Skeletal muscle tissue (tissue), 4 donors: ENCODE results near the gene ERC2. TPM values are rescaled to one million over a fixed set of nuclear protein-coding genes. Genes with fewer than 3 reads are reported as not detected.

Experiments
- H3K27ac ChIP-seq: one replicate; pipeline ENCODE4 v1.7.0; 2013; ENCODE audit warnings: mild to moderate bottlenecking, low read depth, low read length, inconsistent platforms
- H3K27me3 ChIP-seq, 3 donors: one replicate each; pipeline ENCODE4 v1.7.0; 2013; ENCODE audit warnings: low read length in 3 of 3; ENCODE audit not compliant: control insufficient read depth in 3 of 3, insufficient read depth in 3 of 3
- H3K36me3 ChIP-seq, 3 donors: one replicate each; pipeline ENCODE4 v1.7.0; 2013; ENCODE audit warnings: low read length in 3 of 3; ENCODE audit not compliant: control insufficient read depth in 3 of 3, insufficient read depth in 3 of 3
- H3K4me1 ChIP-seq, 3 donors: one replicate each; pipeline ENCODE4 v1.7.0; 2013; ENCODE audit warnings: low read length in 3 of 3, mild to moderate bottlenecking in 3 of 3; ENCODE audit not compliant: control insufficient read depth in 3 of 3, insufficient read depth in 3 of 3
- H3K4me3 ChIP-seq, 3 donors: one replicate each; pipeline ENCODE4 v1.7.0; 2013; ENCODE audit warnings: low read length in 3 of 3
- H3K9ac ChIP-seq, 3 donors: one replicate each; pipeline ENCODE4 v1.7.0; 2013; ENCODE audit warnings: low read length in 3 of 3, mild to moderate bottlenecking in 3 of 3, moderate library complexity in 2 of 3, low read depth in 1 of 3
- H3K9me3 ChIP-seq, 3 donors: one replicate each; pipeline ENCODE4 v1.7.0; 2013; ENCODE audit warnings: low read length in 3 of 3; ENCODE audit not compliant: control insufficient read depth in 3 of 3
- total RNA-seq: library from RNA; depleted of rRNA; stranded (reverse); fragments of >200 nt; gene quantifications from one replicate; pipeline ENCODE4 v1.2.3, GENCODE V29; 2014
- donor health status: Osteomylitis.

The ERC2 gene
- total RNA-seq, 1 donor from 2014 or later: 1.0 TPM

DNA sequence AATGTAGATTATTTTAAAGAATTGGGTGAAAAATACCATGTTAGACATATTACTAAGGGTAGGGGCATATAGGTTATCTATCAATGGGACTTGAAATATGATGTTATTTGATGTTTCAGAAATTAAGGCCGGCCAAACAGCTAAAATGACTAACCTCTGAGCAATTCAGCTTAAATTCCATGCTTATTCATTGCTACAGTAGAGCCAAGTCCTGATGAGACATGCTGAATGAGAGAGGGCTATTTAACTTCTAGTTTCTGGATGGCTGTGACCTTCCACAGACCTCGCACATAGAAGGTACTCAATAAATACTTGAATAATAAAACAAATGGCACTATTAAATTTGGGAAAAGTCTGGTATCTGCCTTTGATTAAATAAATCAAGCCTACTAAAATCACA, 805.6 kb downstream of the ERC2 start:
- Histone ChIP-seq H3K36me3 (no peaks in the 10 kb centered on the region), H3K4me1 (no peaks in the 10 kb centered on the region), H3K9me3 (no peaks in the 10 kb centered on the region)

DNA sequence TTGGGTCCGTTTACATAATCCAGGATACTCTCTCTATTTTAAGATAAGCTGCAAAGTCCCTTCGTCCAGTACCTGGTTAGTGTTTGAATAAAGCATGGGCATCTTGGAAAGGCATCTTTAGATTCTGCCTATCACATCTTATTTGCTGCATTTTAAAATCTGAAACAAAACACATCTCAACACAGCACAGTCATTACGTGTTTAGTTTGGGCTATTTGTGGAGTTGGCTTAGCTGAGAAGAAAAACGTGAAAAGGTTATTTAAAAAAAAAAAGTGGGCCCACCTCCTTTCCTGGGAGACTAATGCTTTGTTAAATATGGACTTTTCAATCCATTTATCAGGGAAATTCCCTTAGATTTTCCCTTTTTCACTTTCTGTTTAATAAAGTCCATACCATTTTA, 806.7 kb downstream of the ERC2 start:
- Histone ChIP-seq H3K27me3 (no peaks in the 10 kb centered on the region), H3K9ac (no peak overlapping the region), H3K4me1 (no peaks in the 10 kb centered on the region), H3K36me3 (no peaks in the 10 kb centered on the region), H3K4me3 (no peak overlapping the region), H3K27ac (no peak overlapping the region), H3K9me3 (no peaks in the 10 kb centered on the region)

More for the DNA sequence above, 805.6 kb downstream of the ERC2 start:
- Histone ChIP-seq H3K27me3 (no peaks in the 10 kb centered on the region), H3K4me3 (no peak overlapping the region), H3K9ac (no peak overlapping the region), H3K27ac (no peak overlapping the region)

DNA sequence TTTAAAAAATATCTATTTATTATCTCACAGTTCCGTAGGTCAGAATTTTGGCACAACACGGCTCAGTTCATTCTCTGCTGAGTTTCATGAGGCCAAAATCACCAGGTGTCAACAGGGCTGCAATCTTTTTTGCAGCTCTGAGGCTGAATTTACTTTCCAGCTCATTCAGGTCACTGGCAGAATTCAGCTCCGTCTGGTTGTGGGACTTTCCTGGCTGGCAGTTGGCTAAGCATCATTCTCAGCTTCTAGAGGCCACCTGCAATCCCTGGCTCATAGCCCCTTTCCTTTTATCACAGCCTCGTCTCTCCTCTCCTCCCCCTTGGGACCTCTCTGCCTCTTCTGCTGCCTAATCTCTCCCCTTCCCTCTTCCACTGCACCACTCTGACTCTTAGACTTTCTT, 807.1 kb downstream of the ERC2 start:
- Histone ChIP-seq H3K4me1 (no peaks in the 10 kb centered on the region), H3K9ac (no peak overlapping the region), H3K27ac (no peak overlapping the region), H3K27me3 (no peaks in the 10 kb centered on the region), H3K9me3 (no peaks in the 10 kb centered on the region), H3K36me3 (no peaks in the 10 kb centered on the region), H3K4me3 (no peak overlapping the region)

DNA sequence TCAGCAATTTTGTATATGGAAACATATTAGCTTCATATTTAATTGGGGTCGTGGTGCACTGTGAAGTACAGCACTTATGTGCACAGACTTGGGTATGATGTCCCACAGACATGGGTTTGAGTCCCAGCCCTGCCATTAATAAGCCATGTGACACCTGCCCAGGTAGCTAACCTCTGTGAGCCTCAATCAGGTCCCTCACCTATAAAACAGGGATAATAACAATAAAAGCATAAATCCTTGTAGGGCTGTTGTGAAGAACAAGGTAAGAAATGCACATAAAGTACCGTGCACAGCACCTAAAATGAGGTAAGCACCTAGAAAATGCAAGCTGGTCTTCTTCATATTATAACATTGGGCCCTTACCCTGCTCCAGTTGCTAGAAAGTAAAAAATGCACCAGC, 807.6 kb downstream of the ERC2 start:
- H3K4me3 ChIP-seq: no peak overlapping the region
- no peaks in the 10 kb centered on the region for H3K36me3 ChIP-seq
- H3K27ac ChIP-seq: no peak overlapping the region
- H3K27me3 ChIP-seq: no peaks in the 10 kb centered on the region
- no peak overlapping the region for H3K9ac ChIP-seq
- no peaks in the 10 kb centered on the region for H3K9me3 ChIP-seq
- no peaks in the 10 kb centered on the region for H3K4me1 ChIP-seq

DNA sequence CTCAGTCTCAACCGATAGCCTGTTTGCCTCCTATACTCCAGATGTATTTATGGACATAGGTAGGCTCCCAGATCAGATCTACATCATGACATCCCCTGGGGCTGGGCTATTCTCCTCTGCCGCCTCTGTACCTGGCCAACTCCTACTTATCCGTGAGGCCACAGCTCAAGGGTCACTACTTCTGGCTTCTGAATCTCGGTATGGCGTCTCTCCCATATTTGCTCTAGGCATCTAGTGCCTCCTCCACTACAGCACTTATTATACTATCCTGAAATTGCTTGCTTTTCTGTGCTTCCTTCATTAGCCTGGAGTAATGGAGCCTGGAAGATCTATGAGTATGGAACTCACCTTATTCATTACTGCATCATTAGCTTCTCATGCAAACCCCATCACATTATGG, 808.6 kb downstream of the ERC2 start:
- Histone ChIP-seq H3K36me3 (no peaks in the 10 kb centered on the region), H3K4me3 (no peak overlapping the region), H3K27me3 (no peaks in the 10 kb centered on the region), H3K9ac (no peak overlapping the region), H3K27ac (no peak overlapping the region), H3K4me1 (no peaks in the 10 kb centered on the region), H3K9me3 (no peaks in the 10 kb centered on the region)

DNA sequence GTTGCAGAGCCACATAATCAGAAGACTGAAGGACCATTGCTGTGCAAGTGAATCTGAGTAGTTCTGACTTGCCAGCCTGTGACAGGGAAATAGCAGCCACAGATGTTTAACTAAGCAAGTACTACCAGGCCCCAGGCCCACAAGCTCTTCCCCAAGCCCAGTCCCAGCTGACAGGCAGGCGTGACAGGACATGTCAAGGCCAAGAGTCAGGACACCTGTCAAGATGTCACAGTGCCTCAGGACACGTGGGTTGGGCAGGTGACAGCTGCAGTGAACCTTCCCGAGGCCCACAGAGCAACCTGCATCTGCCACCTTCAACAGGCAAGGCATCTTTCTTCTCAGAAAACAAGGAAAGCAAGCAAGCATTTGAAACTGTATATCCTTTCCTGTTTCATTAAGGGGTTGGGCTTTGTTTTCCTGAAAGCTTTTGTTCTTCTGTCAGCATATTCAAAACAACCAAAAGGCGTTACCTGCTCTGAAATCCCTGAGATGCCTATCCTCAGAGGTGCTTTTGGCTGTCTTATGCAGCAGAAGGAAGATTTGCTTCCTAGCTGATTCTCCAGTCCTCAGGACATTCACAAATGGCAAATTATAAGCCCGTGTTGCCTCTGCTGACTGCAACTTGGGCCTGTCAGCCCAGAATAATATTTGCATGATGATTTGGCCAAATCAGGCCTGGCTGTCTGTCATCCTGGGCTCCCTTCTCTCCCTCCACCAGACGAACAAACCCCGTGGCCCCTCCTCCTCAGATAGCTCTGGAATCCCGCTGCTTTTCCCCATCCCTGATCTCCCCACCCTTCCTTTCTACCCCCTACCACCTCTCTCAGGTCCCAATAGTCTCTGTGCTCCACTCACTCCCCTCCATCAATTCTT, 809.3 kb downstream of the ERC2 start:
- Histone ChIP-seq H3K9me3 (no peaks in the 10 kb centered on the region), H3K4me1 (no peaks in the 10 kb centered on the region), H3K27me3 (no peaks in the 10 kb centered on the region), H3K27ac (no peak overlapping the region), H3K4me3 (no peak overlapping the region), H3K36me3 (no peaks in the 10 kb centered on the region), H3K9ac (no peak overlapping the region)

DNA sequence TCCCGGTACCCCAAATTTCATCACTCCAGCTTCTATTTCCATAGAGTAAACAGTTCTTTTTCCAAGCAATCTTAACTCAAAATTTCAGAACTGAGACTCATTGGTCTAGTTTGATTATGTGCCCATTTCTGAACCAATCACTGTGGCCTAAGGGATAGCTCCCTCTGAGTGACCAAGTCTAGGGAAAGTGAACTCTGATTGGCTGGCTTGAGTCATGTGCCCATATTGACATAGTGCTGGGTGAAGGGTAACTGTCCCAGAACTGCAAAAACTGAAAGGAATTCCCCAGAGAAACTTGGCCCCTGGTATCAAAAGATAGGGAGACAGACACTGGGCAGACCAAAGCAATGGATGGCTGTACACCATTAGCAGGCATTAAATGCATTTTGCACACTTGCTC, 810.0 kb downstream of the ERC2 start:
- no peak overlapping the region for H3K9ac ChIP-seq
- no peaks in the 10 kb centered on the region for H3K27me3 ChIP-seq
- H3K4me3 ChIP-seq: no peak overlapping the region
- H3K27ac ChIP-seq: no peak overlapping the region
- no peaks in the 10 kb centered on the region for H3K4me1 ChIP-seq
- H3K9me3 ChIP-seq: no peaks in the 10 kb centered on the region
- no peaks in the 10 kb centered on the region for H3K36me3 ChIP-seq

DNA sequence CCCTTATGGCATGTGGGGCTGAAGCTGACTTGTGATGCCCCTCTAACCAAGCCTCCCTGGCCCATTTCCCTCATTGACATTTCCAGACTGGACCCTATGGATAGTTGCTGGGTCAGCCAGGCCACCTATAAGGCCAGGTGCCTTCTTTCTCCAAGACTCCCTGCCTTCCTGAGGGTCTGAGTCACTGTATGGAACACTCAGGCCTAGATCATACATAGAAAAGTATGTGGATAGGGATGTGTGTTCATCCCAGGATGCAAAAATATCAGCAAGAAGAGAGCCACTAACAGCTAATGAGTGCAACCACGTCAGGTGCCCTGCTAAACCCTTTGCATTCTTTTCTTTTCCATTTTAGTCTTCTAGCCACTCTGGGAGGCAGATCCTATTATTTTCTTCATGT, 812.7 kb downstream of the ERC2 start:
- H3K4me1 ChIP-seq: no peaks in the 10 kb centered on the region
- H3K27me3 ChIP-seq: no peaks in the 10 kb centered on the region
- no peak overlapping the region for H3K9ac ChIP-seq
- H3K4me3 ChIP-seq: no peak overlapping the region
- no peaks in the 10 kb centered on the region for H3K36me3 ChIP-seq
- no peaks in the 10 kb centered on the region for H3K9me3 ChIP-seq
- no peak overlapping the region for H3K27ac ChIP-seq

DNA sequence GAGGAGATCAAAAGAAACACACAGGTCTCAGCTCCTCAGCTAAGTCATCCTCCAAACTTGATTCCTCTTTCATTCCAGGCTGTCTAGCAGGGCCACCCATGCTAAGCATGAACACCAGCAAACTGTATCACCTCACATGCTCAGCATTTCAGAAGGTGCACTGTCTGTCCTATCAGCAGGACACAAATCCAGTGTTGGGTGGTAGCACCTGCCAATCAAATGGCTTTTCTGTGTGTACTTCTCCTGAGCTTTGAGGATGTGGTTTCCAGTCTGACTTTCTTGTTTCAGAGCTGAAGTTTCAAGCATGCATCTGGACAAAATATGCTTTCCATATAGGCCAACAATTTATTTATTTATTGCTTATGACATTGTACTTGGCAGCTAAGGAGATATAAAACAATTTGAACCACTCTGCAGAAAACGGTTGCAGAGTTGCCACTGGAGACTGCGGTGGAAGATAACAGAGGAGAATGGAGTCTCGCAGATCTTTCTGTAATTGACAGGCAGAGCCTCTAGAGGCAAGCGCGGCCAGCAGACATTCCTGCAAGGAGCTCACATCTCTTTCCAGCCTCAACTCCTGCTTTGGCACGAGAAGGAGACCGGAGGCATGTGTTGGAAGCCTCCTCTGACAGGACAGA, 814.0 kb downstream of the ERC2 start:
- Histone ChIP-seq H3K4me1 (no peaks in the 10 kb centered on the region), H3K9ac (no peak overlapping the region), H3K27me3 (peaks cover 0 to 4% (median 0%) of the 10 kb centered on the region in 3 donors), H3K27ac (no peak overlapping the region), H3K36me3 (no peaks in the 10 kb centered on the region), H3K9me3 (no peaks in the 10 kb centered on the region), H3K4me3 (no peak overlapping the region)

DNA sequence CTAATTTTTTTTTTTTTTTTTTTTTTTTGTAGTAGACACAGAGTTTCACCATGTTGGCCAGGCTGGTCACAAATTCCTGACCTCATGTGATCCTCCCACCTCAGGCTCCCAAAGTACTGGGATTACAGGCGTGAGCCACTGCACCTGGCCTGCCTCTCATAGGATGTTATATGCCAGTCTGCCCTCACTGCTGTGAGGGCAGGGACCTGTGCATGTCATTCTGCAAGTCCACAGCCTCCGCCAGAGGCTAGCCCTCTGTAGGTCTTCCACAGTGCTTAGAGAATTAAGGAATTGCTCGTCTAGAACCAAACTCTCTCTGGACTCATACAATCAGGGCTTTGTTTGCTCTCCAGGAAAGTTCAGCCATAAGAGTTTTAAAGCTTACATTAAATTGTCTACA, 817.3 kb downstream of the ERC2 start:
- Histone ChIP-seq H3K36me3 (no peaks in the 10 kb centered on the region), H3K4me3 (no peak overlapping the region), H3K4me1 (no peaks in the 10 kb centered on the region), H3K9me3 (no peaks in the 10 kb centered on the region), H3K27ac (no peak overlapping the region), H3K27me3 (peaks cover 9 to 14% (median 10%) of the 10 kb centered on the region in 3 donors), H3K9ac (no peak overlapping the region)
